Islet of Langerhans (tissue), 1 donor: ENCODE results near the gene TMEM9.

ENCODE experiments used
- FAIRE-seq: peaks from one replicate; lab custom pipeline; 2011; peaks lifted over from hg19 to GRCh38; lab: Jason Lieb, UNC

The TMEM9 gene

DNA sequence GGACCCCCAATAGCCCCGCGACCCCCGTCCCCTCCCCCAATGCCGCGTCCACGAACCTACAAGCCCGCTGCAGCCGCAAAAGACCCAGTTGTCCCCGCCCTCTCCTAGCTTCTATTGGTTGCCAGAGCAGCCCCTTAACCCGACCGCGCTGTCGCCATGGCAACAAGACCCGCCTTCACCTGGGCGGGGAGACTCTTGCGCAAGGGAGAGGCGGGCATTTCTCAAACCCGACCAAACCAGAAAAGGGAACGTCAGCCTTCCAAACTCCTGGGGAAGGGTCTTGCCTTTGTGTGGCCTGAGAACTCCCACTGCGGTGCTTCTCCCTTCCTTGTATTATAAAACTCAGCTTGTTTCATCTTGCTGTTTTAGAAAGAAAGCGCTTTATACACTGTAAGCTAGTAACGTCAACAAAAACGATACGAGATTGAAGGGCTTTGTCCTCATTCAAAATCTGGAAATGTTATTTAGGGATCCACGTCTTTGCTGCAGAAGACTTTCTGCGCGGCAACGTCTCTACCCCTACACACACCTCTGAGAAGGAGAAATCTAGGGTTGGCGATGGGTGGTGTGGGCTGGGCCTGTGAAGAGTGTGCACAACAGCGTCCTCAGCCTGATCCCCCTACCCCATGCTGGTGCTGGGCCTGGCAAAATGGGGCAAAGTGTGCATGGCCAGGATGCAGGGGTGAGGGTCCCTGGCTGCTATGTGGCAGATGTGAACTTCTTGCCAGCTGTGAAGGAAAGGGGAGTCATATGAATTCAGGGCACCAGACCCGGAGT lies at the start of gene TMEM9:
Gene TMEM9, minus strand, starts transcription at position 86 of the 777 bp plus-strand sequence. CDS start 551 bp downstream, outside the sequence.
- FAIRE-seq, result no peak

DNA sequence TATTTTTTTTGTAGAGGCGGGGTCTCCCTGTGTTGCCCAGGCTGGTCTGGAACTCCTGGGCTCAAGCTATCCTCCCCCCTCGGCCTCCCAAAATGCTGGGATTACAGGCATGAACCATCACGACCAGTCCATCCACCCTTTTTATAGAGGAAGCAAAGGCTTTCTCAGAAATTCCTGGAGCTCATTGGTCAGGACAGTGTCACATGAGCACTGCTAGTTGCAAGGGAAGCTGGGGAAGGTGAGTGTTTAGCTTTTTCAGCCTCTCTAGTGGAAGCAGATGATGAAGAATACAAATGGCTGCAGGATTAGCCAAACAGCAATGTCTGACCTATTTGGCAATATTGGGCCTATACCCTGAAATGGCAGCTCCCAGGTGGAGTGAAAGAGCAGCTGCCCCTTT lies 44.3 kb upstream of the TMEM9 start:
- no peak for FAIRE-seq

DNA sequence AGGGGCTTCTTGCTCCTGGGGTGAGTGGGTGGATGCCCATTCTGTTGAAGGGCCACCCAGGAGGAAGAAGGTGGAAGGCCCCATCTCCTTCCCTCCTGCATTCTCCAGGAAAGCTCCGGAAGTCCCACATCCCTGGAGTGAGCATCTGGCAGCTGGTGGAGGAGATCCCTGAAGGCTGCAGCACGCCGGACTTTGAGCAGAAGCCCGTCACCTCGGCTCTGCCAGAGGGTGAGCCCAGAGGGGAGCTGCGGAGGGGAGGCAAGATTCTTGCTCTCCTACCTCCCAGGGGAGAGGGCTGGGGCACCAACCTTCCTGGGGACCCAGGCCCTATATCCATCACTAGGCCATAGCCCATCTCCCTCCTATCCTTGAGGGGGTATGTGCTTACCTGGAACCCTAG lies 39.8 kb upstream of the TMEM9 start:
- no peak for FAIRE-seq

GRCh38 chr1:201192261-201192788 lies 38.1 kb upstream of the TMEM9 start:
- FAIRE-seq, result no peak

GRCh38 chr1:201191653-201192260 lies 37.5 kb upstream of the TMEM9 start:
- no peak for FAIRE-seq

DNA sequence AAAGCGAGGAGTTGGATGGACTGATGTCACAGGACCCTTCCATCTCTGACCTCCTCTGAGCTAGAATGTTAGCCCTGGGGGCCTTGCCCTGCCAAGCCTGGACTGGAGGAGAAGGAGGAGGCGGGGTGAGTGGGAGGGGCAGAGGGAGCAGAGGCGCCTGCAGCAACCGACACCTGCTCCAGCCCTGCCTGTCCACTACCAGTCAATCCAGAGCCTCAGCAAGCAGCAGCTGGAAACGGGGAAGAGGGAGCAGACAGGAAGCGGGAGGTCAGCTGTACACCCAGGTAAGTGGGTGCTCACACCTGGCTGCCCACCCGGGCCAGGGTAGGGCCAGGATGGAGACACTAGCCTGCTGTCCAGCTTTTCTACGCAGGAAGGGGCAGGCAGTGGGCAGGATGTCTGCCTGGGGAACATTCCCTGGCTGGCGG lies 36.4 kb upstream of the TMEM9 start, which contains the start of gene IGFN1:
Gene IGFN1, plus strand, starts transcription at position 201 of the 428 bp plus-strand sequence. CDS start 2,470 bp downstream, outside the sequence.
- no peak for FAIRE-seq

GRCh38 chr1:201190005-201190404 lies 35.7 kb upstream of the TMEM9 start:
- no peak for FAIRE-seq

DNA sequence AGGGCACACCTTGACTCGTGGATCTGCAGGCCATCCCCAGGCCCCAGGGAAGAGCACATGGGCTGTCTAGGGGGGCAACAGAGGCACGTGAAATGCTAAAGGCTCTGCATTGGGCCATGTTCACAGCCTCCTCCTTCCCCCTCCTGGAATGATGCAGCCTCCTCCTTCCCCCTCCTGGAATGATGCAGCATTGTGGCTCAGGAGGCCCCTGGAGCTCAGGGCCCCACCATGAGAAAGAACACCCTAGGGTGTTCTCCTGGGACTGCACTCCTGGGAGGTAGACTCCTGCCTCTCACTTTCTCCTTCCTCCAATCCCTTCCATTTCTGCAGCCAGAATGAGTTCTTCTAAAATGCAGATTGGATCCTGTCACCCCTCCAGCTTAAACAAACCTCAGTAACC lies 34.8 kb upstream of the TMEM9 start:
- FAIRE-seq, result no peak

DNA sequence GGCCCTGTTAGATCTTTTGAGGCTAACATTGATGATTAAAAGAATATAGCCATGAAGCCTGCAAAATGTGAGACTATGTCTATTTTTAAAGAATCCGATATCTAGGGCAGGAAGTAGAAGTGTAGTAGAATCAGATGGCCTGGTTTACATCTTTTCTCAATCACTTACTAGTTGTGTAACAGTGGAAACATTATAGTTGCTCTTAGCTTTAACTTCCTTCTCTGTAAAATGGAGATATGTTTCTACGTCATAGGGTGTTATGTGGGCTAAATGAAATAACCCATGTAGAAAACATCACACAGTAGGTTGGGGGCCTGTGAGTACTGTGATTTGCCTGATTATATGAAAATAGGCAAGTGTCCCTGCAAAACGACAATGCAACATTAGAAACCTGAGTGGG lies 31.9 kb upstream of the TMEM9 start:
- no peak for FAIRE-seq

GRCh38 chr1:201185527-201186128 lies 31.4 kb upstream of the TMEM9 start:
- no peak for FAIRE-seq

DNA sequence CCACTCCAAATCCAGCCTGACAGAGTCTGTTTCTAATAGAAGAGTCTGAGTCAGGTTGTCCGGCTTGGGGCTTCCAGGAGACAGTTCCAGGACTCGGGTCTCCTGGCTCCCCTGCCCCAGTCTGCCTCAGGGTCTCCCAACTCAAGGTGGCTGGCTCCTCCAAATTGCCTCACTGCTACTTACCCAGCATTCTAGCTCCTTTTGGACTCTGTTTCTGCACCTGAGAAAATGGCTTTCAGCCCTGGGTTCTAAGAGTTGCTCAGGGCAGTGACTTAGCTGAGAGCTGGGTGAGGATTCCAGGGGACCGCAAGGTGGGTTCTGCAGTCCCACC lies 30.8 kb upstream of the TMEM9 start:
- FAIRE-seq, result no peak

- no peak for FAIRE-seq
These were observed 30.2 kb upstream of the TMEM9 start for GRCh38 chr1:201184307-201185122.

GRCh38 chr1:201183753-201184152 lies 29.5 kb upstream of the TMEM9 start:
- no peak for FAIRE-seq

- FAIRE-seq, result no peak
These were observed 28.9 kb upstream of the TMEM9 start for GRCh38 chr1:201183209-201183608.

DNA sequence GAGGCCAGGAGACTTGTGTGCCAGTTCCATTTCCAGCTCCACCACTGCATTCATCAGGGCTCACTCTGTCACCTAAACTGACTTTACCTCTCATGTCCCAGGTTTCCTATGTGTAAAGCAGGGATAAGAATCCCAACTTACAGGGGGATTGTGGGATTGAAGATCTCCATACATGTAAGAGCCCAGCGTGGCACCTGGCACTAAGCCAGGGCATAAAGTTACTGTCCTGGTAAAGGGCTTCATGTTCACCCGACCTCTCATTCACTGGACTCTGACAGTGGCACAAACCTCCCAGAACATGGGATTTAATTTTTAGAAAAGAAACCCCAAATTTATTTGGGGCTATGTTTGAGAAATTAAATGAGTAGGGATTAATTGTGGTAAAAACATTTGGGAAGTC lies 27.5 kb upstream of the TMEM9 start:
- no peak for FAIRE-seq

- no peak for FAIRE-seq
These were observed 27.0 kb upstream of the TMEM9 start for GRCh38 chr1:201181323-201181722.

DNA sequence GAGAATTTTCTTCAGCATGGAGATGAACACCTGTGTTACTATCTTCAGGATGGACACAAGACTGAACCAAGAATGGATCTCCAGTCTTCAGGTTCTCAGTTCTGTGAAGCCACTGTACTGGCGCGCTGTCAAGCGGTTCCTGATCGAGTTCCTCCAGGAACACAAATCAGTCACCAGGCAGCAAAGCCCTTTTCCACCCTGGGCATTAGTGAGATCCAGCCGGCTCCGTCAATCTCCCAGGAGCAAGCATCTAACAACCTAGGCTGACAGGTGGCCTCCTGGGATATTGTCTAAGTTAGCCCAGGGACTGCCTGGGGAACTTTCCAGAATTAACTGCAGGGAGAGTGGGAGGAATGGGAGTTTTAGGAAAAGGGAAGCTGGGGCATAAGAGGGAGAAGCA lies 26.6 kb upstream of the TMEM9 start:
- FAIRE-seq, result no peak

GRCh38 chr1:201180141-201180540 lies 25.9 kb upstream of the TMEM9 start:
- FAIRE-seq, result no peak

DNA sequence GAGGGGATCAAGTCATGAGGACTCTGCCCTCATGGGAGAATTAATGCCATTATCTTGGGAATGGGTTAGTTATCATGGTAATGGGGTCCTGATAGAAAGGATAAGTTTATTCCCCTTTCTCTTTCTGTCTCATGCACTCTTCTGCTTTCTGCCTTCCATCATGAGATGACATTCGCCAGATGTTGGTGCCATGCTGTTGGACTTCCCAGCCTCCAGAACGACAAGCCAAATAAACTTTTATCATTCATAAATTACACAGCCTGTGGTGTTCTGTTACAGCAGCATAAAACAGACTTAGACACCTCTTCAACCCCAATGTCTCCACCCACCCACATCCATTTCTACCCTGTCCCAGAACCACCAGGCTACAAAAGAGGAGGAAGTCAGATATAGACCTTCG lies 24.4 kb upstream of the TMEM9 start:
- FAIRE-seq, result no peak

DNA sequence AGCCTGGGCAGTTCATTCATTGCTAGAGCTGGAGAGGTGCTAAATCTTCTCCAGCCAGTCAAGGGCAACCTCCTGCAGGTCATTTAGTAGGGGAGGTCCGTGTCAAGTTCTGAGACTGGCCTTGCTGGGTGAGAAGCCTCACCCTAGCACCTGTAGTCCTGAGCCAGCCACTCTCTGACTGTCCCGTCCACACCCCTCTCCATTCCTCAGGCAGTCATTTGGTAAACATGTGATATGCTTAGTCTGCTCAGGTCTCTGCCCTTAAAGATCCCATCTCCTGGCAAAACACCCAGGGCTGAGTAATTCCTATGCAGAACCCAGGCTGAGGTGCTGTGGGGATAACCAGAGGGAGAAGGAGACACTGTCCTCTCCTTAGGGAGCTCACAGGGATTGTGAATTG lies 22.7 kb upstream of the TMEM9 start:
- FAIRE-seq, result no peak

DNA sequence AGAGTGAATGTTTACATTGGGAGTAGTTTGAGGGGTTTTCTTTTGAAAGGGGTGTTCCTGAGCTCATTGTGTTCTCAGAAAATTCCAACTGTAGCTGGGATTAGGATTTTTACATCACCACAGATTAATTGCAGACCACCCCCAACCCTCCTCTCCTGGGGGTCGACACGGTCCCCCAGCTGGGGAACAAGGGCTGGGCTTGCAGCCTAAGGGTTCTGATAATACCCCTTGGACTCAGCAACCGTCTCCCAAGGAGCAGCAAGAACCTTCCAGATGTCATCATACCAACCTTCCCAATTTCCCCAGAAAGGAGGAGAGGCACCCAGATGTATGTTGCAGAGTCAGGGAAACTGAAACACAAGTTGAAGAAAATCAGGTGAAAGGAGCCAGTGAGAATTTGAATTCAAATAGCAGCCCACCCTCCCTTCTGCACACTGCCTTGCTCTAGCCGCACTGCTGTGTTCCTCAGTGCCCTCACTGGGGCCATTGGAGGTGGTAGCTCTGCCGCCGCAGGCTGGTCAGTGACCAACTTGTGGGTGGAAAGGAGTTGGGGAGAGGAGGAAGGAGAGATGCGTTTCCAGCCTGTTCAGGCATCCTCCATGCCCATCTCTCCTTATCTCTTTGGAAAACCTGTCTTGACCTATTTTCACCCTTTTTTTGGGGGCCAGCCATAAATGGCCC lies 21.7 kb upstream of the TMEM9 start:
- FAIRE-seq, result no peak

GRCh38 chr1:201173736-201174135 lies 19.5 kb upstream of the TMEM9 start:
- FAIRE-seq, result no peak
